Left forelimb (tissue), 1 donor: ENCODE results near the gene TRIP13.
"Not testable (repeated sequence)": the region's sequence is repeated elsewhere in the genome, so short reads cannot be mapped to it uniquely, and the experiment has no call there.

Source experiments
- DNase-seq: peaks from one replicate; pipeline ENCODE4 v3.0.0-alpha.2; 2018; ENCODE audit warnings: low spot score

The TRIP13 gene

DNA sequence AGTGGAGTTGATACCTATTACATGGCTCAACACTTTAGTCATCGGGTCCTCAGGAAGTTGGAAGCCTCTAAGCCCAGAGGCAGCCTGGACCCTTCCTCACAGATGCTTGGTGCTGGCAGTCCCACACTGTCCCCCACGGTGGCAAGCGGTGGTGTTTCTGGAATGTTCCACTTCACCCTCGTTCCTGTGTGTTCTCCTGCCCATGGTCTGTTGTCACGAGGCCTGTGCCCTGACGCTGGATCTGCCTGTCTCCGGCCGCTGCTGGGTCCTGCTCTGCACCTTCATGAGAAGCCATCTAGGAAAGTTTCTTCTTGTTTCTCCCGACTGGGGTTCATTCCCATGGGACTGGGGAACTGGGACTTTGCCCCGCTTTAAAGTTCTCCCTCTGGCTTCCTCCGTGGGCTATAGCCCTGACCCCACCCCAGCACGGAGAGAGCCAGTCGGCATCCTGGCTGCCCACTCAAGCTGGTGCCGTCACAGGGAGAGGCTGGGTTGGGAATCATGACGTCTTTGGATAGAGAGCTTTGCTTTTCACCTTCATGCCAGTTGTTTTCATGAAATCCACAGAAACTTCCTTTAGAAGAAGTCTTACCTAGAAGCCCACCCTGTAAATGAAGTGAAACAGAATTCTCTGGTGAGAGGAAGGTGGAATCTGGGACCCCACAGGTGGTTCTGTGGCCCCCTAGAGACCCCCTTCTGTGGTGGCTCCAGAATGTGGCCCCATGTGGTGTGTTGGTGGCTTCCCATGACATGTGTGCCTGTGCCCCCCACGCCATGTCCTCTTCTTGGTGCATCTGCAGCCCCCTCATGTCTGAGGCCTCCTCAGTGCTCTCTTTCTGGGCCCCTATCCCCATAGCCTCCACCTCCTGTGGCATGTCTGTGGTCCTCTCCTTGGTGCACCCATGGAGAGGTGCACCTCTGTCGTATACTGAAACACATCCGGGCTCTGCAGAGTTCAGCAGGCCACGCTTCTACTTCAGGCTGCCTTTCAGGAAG is 43.8 kb downstream of the TRIP13 start:
- DNase-seq, result peak; percentile 51

DNA sequence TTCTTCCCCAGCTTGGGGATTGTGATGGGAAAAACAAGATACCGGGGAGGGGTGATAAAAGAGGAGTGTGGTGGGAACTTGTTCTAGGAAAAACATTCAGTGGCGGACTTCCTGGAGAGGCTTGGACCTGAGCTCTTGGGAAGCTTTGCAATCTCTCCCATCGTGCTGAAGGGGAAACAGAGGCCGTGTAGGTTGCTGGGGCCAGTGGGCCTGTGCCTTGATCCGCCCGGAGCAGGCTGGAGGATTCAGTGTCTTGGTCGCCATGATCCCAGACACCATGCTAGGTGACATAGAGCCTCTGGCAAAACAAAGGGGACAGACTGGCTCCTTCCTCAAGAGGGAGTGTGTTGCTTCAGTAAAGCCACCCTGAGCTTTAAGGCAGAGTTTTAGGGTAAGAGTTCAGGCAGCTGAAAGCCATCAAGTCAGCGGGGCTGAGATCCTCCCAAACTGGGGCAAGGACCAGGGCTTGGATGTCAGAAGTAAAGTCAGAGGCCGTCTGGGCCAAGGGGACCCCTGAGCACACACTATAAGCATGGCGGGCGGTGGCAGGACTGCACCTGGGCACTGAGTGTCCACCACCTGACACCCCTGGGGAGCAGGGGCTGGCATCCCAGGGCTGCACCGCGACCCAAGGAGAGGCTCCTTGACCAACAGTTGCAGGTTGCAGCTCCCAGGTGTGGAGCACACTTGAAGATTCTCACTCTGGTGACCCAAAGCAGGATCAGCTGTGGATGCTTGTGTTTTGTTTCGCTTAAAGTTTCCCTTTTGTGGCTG is 44.7 kb downstream of the TRIP13 start:
- peak; percentile 48 for DNase-seq

DNA sequence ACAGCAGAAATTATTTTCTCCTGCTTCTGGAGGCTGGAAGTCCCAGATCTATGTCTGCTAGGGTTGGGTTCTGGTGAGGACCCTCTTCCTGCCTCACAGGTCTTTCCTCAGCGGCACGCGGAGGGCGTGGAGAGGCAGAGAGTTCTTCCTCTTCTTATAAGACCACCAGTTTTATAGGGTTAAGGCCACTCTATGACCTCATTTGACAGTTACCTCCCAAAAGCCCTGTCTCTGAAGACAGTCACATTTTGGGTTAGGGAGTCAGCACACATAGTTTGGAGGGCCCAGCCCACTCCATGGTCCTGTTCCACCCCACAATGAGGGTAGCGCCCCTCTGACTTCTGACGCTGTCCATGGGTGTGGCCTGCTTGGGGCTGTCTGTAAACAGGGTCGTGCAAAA is 46.7 kb downstream of the TRIP13 start:
- peak; percentile 22 for DNase-seq

DNA sequence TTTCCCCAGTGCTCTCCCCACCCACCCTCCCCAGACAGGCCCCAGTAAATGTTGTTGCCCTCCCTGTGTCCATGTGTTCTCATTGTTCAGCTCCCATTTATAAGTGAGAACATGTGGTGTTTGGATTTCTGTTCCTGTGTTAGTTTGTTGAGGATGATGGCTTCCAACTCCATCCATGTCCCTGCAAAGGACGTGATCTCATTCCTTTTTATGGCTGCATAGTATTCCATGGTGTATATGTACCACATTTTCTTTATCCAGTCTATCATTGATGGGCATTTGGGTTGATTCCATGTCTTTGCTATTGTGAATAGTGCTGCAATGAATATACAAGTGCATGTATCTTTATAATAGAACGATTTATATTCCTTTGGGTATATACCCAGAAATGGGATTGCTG is 48.1 kb downstream of the TRIP13 start:
- not testable (repeated sequence) for DNase-seq

DNA sequence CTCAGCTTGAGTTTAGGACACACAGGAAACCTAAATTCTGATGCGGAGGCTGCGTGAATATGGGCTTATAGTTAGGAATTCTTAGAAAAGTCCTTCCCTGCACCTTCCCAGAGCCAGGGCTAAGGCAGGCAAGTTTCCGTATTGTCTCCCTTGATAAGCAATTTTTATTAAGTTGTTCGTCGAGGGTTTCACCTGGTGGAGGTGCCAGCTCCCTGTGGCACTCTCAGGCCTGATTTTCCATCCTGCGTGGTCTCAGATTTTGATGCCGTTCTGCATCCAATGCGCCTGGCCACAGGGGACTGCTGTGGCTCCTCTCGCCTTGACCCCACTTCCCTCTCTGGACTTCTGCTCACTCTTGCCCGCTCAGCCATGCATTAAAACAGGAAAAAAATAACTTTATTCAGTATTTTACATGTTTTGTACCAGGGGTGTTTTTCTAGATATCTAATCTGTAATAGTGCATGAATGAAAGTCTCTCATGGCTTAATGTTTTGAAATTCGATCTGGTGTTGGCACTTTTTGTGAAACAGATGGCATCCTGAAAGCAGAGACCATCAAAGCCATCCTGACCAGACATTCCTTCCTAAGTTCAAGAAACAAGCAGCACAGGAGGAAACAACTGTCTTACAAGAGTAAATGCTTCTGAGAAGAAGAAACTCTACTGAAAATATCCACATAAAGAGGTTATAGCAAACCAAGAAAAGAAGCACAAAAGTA is 50.7 kb downstream of the TRIP13 start:
- peak; percentile 46 for DNase-seq

DNA sequence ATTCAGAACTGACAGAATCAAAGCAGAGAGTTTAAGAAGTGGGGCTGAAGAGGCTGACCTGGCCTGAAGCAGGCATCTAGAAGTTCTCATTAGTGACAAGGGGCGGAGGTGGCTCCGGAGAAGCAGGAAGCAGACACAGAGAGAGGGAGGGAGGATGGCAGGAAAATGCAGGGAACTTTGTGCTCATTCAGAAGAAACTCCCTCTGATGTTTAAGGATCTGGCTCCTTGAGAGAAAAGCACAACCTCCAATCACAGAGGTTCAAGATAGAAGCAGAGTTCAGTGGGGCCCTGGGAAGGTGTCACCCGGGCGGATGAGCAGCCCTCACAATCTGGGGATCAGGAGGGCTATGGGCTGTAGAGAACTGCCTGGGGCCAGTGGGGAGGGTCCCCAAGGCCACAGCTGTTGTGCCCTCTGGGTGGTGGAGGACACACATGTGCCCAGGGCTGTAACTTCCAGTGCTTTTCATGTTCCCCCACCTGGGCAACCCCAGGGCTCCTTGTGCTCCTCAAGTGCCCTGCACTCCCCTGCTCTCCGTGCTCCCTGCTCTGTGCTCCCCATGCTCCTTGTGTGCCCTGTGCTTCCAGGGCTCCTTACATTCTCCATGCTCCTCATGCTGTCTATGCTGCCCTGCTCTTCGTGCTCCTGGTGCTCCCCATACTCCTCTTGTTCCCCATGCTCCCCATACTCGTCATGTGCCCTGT is 51.4 kb downstream of the TRIP13 start:
- DNase-seq, result peak; percentile 50

DNA sequence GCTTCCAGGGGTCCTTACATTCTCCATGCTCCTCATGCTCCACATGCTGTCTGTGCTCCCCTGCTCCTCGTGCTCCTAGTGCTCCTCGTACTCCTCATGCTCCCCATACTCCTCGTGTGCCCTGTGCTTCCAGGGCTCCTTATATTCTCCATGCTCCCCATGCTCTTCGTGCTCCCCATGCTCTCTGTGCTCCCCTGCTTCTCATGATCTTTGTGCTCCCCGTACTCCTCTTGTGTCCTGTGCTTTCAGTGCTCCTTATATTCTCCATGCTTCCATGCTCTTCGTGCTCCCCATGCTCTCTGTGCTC is 51.9 kb downstream of the TRIP13 start:
- DNase-seq, result no peak

DNA sequence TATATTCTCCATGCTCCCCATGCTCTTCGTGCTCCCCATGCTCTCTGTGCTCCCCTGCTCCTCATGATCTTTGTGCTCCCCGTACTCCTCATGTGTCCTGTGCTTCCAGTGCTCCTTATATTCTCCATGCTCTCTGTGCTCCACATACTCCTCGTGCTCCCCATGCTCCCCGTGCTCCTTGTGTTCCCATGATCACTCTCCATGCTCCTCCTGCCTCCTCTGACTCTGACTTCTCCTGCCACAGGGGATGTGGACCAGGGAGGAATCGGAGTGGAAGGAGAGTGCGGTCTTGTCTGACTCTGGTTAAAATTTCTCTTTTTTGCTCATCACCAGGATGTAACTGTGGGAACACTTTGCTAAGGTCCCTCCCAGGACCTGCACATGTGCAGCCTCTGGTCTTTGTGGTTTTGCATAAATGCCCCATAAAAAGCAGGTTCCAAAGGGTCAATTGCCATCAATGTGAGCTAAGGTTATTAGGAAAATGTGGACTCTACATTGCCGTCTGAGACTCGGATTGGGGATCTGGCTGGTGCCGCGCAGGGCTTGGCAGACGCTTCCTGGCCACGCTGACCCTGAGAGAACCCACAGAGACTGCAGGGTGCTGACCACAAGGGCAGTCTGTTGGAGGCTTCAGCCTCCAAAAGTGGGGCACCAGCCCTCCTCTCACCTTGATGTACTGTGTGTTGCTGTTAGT is 52.5 kb downstream of the TRIP13 start:
- peak; percentile 44 for DNase-seq

DNA sequence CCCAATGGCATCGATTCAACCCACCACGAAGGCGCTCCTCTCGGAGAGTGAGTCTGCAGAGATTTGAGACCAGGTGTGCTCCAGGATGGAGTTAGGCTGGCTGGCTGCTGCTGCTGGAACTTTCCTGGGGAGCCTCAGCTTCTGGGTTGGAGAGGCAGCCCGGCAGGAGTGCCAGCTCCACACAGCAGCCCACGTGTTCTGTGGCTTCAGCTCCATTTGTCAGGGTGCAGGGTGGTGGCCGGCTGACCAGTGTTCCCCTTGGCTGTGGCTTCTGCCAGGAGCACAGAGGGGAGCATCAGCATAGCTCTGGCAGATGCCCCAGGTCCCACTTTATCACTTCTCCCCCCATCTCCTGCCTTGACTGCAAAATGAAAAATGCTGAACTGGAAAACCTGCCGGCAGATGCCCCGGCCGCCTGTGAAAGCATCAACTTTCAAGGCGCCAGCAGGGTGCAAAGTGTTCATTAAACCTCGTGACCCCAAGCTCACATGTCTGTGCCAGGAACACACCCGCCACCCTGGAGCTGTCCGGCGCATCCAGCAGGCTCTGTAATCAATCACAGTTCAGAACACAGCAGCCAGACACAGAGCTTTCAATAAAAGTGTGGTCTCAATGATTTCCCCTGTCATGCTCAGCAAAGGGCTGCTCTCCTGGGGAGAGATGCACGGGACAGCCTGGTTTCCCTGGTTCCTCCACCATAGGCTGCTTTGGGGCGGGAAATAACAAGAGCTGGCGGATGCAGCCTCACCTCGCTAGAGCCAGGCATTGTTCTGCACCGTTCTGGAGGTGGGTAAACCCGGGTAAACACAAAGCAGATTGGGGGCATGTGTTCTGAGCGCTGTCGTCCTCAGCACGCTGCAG is 53.2 kb downstream of the TRIP13 start:
- peak; percentile 63 for DNase-seq

DNA sequence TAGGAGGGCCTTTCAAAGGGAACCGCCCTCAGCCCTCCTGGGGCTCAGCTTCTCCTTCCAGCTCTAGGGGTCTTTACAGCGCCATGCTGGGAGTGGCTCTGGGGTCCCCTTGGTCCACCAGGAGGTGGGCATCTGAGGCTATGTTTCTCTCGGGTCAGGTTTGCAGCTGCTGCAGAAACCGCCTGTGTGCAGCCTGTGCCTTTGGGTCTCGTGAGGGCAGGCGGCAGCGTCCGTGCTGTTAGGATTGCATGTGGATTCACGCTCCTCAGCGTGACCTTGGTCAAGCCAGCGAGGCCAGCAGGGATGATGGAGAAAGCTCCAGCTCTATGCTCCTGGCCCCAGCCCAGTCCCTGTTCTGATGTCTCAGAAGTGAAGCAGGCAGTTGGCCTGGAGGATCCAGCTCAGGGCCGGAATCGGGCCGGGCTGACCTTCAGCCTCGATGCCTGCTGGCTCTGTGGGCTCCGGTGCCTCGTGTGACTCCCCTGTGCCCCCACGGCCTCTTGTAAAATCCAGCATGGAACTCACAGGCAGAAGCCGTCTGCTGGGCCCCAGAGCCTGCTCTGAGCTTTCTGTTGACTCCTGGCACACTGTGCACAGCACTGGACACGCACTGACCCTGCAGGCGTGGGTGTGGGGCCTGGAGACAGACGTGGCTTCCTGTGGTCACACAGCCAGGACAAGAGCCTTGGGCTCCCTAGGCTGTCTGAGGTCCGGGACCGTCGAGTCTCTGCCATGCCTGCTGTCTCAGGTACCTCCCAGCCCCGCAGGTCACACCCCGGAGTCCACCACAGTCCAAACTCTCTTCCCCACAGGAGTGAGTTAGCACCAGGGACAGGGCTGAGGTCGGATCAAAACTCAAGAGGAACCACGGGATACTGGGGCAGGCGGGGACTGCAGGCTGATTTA is 54.3 kb downstream of the TRIP13 start:
- DNase-seq, result peak; percentile 58

DNA sequence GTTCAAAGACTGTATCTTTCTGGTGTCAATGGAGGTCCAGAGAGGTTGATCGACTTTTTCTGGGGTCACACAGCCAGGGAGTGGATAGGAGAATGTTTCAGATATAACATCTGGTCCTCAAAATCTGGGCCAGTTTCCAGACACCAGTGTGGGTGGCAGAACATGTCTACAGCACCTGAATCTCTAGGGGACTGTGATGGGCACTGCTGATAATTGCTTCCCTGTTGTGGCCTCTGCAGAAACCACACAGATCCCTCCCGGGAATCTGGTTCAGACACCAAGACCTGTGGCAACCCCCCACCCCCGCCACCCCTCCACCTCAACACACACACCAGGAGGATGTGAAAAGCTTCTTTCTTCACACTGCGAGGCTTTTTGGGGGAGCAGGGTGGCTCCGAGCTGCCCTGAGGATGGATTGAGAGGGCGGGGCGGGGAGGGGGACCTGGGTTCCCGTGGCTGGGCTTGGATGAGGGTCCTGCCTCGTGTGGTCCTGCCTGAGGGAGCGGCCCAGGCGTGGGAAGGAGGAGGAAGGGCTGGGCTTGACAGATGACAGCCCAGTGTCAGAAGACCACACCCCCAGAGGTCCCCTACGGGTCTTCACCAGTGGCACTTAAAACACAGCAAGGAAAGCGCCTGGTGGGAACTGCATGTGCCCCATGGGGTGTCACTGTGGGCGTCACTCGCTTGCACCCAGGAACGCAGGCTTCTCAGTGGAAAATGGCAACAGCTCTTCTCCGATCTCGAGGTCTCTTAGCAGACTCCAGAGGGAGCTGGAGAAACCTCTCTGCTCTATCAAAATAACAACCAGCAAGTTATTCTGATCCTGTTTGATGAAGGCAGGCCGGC is 55.2 kb downstream of the TRIP13 start:
- DNase-seq, result peak; percentile 58

DNA sequence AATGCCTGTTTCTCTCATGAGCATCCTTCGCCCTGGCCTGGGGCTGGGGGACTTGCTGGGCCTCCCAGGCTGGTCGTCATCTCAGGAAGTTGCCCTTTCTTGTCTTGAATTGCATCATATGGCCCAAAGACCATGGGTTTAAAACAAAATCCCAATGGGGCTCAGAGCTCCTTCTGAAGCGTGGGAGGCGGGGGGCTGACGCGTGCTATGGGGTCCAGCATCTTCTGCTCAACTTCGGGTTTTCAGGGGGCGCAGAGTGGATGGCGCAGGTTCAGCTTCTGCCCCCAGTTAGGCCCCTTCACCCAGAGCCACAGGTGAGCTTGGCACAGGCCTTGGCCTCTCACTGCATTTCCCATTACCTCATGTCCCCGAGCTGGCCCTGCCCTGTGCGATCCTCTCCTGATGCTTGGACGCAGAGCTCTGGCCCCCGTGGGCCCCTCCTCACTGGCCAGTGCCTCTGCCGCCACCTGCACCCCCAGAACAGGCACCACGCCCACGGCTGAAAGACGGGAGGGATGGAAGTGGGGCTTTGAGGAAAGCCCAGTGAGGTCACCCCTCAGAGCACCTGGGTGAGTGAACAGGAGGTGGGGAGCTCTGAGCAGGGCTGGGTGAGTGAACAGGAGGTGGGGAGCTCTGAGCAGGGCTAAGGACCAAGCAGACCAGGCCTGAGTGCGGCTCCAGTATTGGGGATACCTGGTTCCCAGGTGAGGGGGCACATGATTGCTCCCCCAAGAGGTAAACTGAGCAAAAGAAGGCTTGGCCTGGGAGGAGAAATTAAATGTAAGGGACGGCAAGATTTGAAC is 56.0 kb downstream of the TRIP13 start:
- DNase-seq, result no peak

DNA sequence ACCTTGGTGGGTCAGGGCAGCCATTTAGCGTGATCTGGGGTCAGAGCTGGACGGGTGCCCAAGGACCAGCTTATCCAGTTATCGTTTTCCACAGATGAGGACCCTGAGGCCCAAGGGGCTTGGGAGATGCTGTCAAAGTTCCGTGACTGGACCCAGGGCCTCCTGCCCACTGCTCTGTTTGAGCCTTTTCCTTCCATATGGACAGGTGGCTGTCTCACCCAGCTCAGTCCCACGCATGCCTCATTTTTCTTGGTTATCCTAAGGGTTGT is 56.5 kb downstream of the TRIP13 start:
- DNase-seq, result peak; percentile 42

DNA sequence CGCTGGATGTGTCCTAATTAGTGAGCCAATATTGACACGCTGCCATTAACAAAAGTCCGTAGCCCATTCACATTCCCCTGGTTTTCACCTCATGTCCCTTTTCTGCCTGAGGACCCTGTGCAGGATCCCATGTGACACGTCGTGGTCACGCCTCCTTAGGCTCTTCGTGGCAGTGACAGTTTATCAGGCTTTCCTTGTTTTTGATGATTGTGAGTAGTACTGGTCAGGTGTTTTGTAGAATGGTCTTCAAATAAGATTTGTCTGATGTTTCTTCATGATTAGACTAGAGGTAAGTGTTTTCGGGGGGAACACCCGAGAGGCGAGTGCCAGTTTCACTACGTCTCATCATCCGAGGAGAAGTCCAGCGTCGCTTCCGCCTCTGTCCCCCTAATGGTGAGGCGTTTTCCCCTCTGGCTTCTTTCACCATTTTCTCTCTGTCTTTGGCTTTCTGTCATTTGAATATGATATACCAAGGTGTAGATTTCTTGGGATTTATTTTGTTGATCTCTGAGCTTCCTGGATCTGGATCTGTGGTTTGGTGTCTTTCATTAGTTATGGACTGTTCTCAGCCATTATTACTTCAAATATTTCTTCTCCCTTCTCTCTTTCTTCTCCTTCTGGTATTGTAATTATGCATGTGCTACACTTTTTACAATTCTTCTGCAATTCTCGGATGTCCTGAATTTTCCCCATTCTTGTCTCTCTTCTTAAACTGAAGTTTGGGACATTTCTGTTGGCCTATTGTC is 57.3 kb downstream of the TRIP13 start:
- peak; percentile 40 for DNase-seq

DNA sequence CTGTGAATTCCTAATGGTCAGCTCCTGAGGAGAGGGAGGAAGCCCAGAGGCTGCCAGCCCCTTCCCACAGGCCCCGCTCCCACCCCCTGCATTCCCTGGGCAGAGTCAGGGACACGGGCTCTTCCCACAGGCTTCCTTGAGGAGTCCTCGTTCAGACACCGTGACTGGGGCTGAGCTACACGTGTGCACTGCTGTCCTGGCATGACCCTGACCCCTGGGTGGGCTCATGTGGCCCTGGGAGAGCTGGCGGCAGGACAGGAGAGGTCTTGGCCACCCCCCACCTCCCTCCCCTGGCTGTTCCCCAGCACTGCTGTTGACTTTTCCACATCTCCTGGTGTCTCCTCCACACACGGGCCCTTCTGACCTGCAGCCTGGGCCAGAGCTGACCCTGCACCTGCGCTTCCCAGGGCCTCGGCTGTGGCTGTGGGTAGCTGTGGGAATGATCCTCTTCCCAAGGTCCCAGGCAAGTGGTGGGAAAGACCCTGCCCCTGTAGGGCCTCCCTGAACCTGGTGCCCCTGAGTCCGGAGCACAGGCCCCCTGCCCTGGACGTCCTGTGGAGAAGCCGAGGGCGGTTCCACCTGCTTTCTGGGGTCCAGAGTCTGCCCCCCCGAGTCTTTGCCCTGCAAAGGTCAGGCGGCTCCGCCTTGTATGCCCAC is 59.4 kb downstream of the TRIP13 start:
- no peak for DNase-seq

DNA sequence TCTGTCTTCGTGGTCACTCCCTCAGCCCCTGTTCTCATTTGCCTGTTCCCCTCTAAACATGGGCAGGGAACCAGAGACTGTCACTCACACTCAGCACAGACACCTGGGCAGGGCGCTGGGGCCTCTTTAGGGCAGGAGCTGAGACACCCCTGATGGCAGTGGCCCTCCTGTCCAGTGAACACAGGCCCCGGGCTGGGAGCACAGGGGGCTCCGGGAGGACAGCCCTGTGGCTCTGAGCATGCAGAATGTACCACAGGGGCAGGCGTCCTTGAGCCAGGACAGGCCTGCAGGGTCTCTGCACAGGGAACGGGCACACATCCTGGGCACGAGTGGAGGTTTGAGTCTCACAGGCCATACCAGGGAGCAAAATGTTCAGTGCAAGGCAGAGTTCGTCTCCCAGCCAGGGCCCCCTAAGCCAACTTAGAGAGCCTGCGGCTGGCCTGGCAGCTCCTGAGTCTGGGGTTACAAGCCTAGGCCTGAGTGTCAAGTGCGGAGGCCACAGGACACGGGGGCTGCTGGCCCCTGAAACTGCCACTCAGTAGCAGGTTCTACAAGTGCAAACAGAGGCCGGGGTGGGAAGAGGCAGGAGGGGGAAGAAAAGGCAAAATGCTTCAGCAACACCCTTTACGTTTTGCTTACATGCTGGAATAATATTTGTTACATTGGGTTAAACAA is 60.0 kb downstream of the TRIP13 start:
- DNase-seq, result no peak
